Osteoblast (primary cell): ENCODE results near the gene MEGF8. TPM values are rescaled to one million over a fixed set of nuclear protein-coding genes. Genes with fewer than 3 reads are reported as not detected.

Source experiments
- DNase-seq: peaks from one replicate; pipeline ENCODE4 v3.0.0; 2011; ENCODE audit warnings: low spot score, mixed read lengths; ENCODE audit not compliant: insufficient read length; ENCODE audit errors: missing footprints
- H2AFZ ChIP-seq: 2 replicates; pipeline ENCODE4 v1.6.0; 2011; ENCODE audit warnings: mild to moderate bottlenecking, low read length
- H3K27ac ChIP-seq: 2 replicates; pipeline ENCODE4 v1.5.1; 2011; ENCODE audit warnings: mild to moderate bottlenecking, low read depth, low read length, moderate library complexity
- H3K27me3 ChIP-seq: 2 replicates; pipeline ENCODE4 v1.6.0; 2012; ENCODE audit warnings: mild to moderate bottlenecking, control low read depth, inconsistent platforms, low read length, moderate library complexity; ENCODE audit not compliant: insufficient read depth
- H3K36me3 ChIP-seq: 2 replicates; pipeline ENCODE4 v1.5.1; 2011; ENCODE audit warnings: mild to moderate bottlenecking, low read length, control low read depth, moderate library complexity; ENCODE audit not compliant: insufficient read depth
- H3K4me1 ChIP-seq: 2 replicates; pipeline ENCODE4 v1.5.1; 2011; ENCODE audit warnings: mild to moderate bottlenecking, low read length, control low read depth, moderate library complexity; ENCODE audit not compliant: insufficient read depth
- H3K4me2 ChIP-seq: 2 replicates; pipeline ENCODE4 v1.6.0; 2011; ENCODE audit warnings: mild to moderate bottlenecking, low read length; ENCODE audit not compliant: insufficient read depth
- H3K4me3 ChIP-seq: fragments of 200-600 bp; sonication (generic); 3 replicates; pipeline ENCODE4 v1.5.1; 2012; ENCODE audit warnings: mild to moderate bottlenecking, low read length, inconsistent platforms; ENCODE audit not compliant: insufficient read depth
- H3K79me2 ChIP-seq: 2 replicates; pipeline ENCODE4 v1.6.0; 2012; ENCODE audit warnings: mild to moderate bottlenecking, low read length, control low read depth, inconsistent platforms; ENCODE audit not compliant: insufficient read depth
- H3K9me3 ChIP-seq: 2 replicates; pipeline ENCODE4 v1.5.1; 2011; ENCODE audit warnings: low read depth, low read length, control low read depth
- H4K20me1 ChIP-seq: 2 replicates; pipeline ENCODE4 v1.6.0; 2012; ENCODE audit warnings: mild to moderate bottlenecking, low read length, control low read depth; ENCODE audit not compliant: insufficient read depth
- total RNA-seq: library from RNA; depleted of rRNA; stranded (reverse); fragments of >200 nt; gene quantifications from 2 replicates; pipeline ENCODE4 v1.2.3, GENCODE V29; 2012
- TF ChIP-seq, protein P1 (sequence below): IDR thresholded peaks from 2 replicates; pipeline ENCODE4 v1.5.1; 2011; ENCODE audit warnings: mild to moderate bottlenecking, low read depth, low read length, moderate library complexity; ENCODE audit errors: extremely low read depth

Gene MEGF8
- total RNA-seq, 1 donor, result 30.0 TPM

DNA sequence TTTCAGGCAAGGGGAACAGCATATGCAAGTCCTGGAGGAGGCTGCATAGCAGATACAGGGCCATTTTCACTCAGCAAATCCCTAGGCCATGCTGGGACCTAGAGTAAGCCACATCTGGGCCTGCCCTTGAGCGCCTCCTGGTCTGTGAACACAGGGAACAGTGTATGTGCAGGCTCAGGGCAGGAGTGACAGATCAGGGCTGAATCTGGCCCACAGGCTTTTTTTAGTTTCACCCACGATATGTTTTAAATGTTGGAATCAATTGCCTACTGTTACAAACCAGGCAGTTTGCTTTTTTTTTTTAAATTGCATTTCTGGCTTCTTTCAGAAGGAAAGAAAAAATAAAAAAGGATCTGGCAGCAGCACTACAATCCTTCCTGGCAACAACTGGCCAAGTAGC is 13.8 kb upstream of the MEGF8 start:
- Histone ChIP-seq H2AFZ (no peak overlapping the region), H4K20me1 (peaks cover 4% of the 10 kb centered on the region), H3K4me1 (no peaks in the 10 kb centered on the region), H3K79me2 (no peaks in the 10 kb centered on the region), H3K4me2 (no peak overlapping the region), H3K27me3 (peaks cover 35% of the 10 kb centered on the region), H3K27ac (no peak overlapping the region), H3K4me3 (no peak overlapping the region), H3K9me3 (no peaks in the 10 kb centered on the region), H3K36me3 (no peaks in the 10 kb centered on the region)
- no peak for DNase-seq
- TF ChIP-seq, protein P1, sequence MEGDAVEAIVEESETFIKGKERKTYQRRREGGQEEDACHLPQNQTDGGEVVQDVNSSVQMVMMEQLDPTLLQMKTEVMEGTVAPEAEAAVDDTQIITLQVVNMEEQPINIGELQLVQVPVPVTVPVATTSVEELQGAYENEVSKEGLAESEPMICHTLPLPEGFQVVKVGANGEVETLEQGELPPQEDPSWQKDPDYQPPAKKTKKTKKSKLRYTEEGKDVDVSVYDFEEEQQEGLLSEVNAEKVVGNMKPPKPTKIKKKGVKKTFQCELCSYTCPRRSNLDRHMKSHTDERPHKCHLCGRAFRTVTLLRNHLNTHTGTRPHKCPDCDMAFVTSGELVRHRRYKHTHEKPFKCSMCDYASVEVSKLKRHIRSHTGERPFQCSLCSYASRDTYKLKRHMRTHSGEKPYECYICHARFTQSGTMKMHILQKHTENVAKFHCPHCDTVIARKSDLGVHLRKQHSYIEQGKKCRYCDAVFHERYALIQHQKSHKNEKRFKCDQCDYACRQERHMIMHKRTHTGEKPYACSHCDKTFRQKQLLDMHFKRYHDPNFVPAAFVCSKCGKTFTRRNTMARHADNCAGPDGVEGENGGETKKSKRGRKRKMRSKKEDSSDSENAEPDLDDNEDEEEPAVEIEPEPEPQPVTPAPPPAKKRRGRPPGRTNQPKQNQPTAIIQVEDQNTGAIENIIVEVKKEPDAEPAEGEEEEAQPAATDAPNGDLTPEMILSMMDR, result peak; percentile 15

DNA sequence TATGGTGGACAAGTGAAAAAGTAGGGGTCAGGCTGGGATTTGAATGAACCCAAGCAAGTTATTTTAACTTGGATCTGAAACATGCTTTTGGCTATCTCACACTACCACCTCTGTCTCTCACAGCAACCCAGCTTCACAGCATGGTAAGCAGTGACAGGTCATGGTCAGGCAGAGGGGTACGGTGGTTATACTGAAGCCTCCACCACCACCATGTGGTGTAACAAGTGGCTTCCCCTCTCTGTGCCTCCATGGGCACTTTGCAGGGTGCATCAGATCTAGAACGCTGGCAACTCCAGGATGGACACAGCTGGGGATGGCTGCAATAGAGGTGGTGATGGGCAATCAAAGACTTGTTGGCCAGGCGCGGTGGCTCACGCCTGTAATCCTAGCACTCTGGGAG is 13.1 kb upstream of the MEGF8 start:
- Histone ChIP-seq H3K9me3 (no peaks in the 10 kb centered on the region), H3K79me2 (no peaks in the 10 kb centered on the region), H3K27ac (no peak overlapping the region), H3K4me3 (no peak overlapping the region), H3K4me1 (no peaks in the 10 kb centered on the region), H3K36me3 (no peaks in the 10 kb centered on the region), H4K20me1 (peaks cover 4% of the 10 kb centered on the region), H3K4me2 (no peak overlapping the region), H3K27me3 (peaks cover 35% of the 10 kb centered on the region), H2AFZ (no peak overlapping the region)
- DNase-seq, result no peak
- TF ChIP-seq, protein P1, result no peak

DNA sequence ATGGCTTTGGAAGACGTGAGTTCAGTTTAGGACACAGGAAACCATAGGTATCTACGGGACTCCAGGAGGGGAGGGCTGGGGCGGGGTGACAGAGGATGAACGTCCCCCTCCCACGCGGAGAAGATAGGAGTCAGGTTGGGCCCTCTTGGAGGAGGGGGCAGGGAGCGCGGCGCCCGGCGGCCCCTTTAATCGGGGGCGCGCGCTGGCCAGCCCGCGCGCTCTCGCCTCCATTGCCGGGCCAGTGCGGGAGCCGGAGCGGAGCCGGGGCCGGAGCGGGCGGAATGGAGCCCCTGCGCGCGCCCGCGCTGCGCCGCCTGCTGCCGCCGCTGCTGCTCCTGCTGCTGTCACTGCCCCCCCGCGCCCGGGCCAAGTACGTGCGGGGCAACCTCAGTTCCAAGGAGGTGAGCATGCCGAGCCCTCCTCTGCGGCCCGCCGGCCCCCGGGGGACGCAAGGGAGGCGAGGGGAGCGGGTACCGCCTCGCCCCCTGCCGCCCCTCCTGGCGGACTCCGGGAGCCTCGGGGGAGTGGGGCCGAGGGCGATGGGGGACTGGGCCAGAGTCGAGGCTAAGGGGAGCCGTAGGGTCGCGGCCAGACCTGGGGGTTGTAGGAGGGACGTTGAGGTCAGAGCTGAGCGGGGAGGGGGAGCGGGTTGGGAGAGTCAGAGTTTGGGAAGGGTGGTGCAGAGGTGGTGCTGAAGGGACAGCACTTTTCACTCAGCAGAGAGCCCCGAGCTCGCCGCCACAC is 12.2 kb upstream of the MEGF8 start, which contains the start of gene TMEM145:
Gene TMEM145 (plus strand): TSS at position 214 of the 744 bp plus-strand sequence. CDS start 68 bp downstream, at position 282.
- TF ChIP-seq, protein P1, result no peak
- DNase-seq, result peak; percentile 98
- H3K4me1 ChIP-seq, result no peaks in the 10 kb centered on the region
- peaks cover 35% of the 10 kb centered on the region for H3K27me3 ChIP-seq
- no peak within 1 kb of the TSS for H2AFZ ChIP-seq
- no peaks in the 10 kb centered on the region for H3K79me2 ChIP-seq
- peak within 1 kb of the TSS; percentile 46 for H3K4me3 ChIP-seq
- peaks cover 4% of the 10 kb centered on the region for H4K20me1 ChIP-seq
- H3K4me2 ChIP-seq, result peak within 1 kb of the TSS; percentile 53
- no peaks in the 10 kb centered on the region for H3K36me3 ChIP-seq
- H3K9me3 ChIP-seq, result no peaks in the 10 kb centered on the region
- H3K27ac ChIP-seq, result no peak within 1 kb of the TSS

DNA sequence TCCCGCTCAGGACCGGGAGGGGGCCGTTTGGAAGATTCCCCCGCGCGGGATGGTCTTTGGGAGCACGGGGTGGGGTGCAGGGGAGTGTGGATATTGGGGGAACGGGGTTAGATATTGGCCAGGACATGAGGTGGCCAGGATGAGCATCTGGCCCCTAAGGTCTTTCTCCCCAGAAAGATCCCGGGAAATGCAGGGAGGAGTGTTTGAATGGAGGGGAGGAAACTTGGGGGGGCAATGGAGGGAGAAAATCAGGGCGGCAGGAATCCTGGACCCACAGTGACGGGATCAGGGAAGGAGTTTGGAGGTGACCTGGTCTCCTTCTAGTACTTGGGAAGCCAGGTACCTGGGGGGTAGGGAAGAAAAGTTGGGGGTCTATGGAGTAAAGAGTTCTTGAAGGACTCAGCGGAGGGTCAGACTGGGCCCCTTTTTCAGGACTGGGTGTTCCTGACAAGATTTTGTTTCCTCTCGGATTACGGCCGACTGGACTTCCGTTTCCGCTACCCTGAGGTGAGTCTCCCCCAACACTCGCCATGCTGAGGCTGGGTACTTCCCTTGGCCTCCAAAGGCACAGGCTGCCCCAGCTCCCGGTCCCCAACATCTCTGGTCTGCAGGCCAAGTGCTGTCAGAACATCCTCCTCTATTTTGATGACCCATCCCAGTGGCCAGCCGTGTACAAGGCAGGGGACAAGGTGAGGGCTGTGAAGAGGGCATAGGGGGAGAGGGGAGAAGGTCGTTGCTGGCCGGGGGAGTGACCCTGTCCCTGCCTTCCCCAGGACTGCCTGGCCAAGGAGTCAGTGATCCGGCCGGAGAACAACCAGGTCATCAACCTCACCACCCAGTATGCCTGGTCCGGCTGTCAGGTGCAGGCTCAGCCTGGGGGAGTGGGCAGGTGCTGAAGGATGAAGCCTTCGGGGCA is 11.3 kb upstream of the MEGF8 start:
- H4K20me1 ChIP-seq, result peaks cover 4% of the 10 kb centered on the region
- peaks cover 35% of the 10 kb centered on the region for H3K27me3 ChIP-seq
- no peak overlapping the region for H3K4me3 ChIP-seq
- no peak overlapping the region for H3K27ac ChIP-seq
- DNase-seq, result no peak
- H3K9me3 ChIP-seq, result no peaks in the 10 kb centered on the region
- H3K36me3 ChIP-seq, result no peaks in the 10 kb centered on the region
- TF ChIP-seq, protein P1, result no peak
- H2AFZ ChIP-seq, result no peak overlapping the region
- no peaks in the 10 kb centered on the region for H3K4me1 ChIP-seq
- H3K79me2 ChIP-seq, result no peaks in the 10 kb centered on the region
- no peak overlapping the region for H3K4me2 ChIP-seq
